C4-2B (cell line): Measurements from ENCODE around the gene STAB1.

Experiments used
- CTCF ChIP-seq: fragments of 450-650 bp; conservative IDR thresholded peaks from 2 replicates; pipeline ENCODE4 v1.5.1; 2017; ENCODE audit warnings: mild to moderate bottlenecking
- ZFX ChIP-seq: fragments of 450-650 bp; IDR thresholded peaks from 2 replicates; pipeline ENCODE4 v1.6.1; 2017

GRCh38 chr3:52536112-52536368 lies 40.9 kb downstream of the STAB1 start:
- TF ChIP-seq CTCF = no peak
- TF ChIP-seq ZFX = no peak
